Measurements from ENCODE around the gene ATP2B2.

DNA sequence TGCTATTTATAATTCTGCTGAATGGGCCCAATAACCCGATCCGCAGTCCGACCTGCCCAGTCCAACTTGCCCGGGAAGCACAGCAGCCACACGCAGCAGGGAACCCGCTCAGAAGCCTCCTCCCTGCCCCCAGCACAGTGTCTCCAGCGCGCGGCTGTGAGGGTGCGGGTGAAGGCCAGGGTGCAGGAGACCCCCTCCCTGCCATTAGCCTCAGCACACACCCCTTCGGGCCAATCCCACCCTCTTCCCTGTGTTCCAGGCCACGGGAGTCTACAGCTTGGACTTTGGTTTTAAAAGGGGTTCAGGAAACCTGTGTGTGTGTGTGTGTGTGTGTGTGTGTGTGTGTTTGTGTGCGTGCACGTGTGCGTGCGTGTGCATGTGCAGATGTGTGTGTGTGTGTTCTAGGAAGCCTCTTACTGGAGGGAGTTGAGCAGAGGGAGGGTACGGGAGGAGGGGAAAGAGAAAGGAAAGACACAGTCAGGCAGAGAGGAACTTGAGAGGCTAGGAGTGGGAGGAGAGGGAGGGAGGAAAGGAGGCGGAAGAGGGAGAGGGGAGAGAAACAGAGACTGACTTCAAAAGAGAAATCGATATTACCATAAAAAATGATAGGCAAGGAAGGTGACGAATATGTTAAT, 34.2 kb downstream of the ATP2B2 start:
- TF ChIP-seq POLR2A (IDR thresholded peaks at IDR 0.05; ENCODE audit: low read length), result no peak
- no peak for TF ChIP-seq GATA1 (IDR thresholded peaks at IDR 0.05; ENCODE audit: low read depth, low read length)

Measured in erythroblast (primary cell).